Astrocyte of the cerebellum (primary cell): Measurements from ENCODE around the gene ZNF862.

Experiments
- DNase-seq: peaks from one replicate; pipeline ENCODE4 v3.0.0-alpha.2; 2011; ENCODE audit warnings: low read depth
- H3K4me3 ChIP-seq: 2 replicates; pipeline ENCODE4 v1.5.1; 2011; ENCODE audit warnings: mild to moderate bottlenecking, low read depth, low read length, moderate library complexity
- in situ Hi-C: cut with HindIII; loops from 2 replicates; pipeline ENCODE4 v1.10.0; 2017; ENCODE audit warnings: low sequenced_read_pairs
- TF ChIP-seq, protein P1 (sequence below): IDR thresholded peaks from 2 replicates; pipeline ENCODE4 v1.5.1; 2012; ENCODE audit warnings: low read length, low read depth, moderate library complexity, mild to moderate bottlenecking; ENCODE audit errors: missing control alignments

The ZNF862 gene

DNA sequence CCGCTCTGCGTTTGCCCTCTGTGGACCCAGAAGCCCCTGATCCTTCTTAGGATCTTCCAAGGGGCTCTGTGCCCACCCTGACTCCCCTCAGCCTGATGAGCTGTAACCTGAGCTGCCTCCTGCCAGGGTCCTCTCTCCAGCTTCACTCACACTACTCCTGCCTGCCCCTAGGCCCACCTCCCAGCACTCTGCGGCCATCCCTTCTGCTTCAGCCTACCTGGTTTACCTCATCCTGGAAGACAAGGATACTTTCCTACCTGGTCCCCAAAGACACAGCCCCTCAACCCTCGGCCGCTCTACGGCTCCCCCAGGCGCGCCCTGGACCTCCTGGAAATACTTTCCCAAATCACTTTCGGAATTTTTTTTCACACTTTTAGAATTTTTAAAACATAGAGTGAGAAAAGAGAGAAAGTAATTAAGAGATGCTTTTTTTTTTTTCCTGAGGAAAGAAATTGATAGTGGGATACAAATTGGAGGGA, 6.4 kb upstream of the ZNF862 start:
- no peak overlapping the region for H3K4me3 ChIP-seq
- TF ChIP-seq, protein P1, sequence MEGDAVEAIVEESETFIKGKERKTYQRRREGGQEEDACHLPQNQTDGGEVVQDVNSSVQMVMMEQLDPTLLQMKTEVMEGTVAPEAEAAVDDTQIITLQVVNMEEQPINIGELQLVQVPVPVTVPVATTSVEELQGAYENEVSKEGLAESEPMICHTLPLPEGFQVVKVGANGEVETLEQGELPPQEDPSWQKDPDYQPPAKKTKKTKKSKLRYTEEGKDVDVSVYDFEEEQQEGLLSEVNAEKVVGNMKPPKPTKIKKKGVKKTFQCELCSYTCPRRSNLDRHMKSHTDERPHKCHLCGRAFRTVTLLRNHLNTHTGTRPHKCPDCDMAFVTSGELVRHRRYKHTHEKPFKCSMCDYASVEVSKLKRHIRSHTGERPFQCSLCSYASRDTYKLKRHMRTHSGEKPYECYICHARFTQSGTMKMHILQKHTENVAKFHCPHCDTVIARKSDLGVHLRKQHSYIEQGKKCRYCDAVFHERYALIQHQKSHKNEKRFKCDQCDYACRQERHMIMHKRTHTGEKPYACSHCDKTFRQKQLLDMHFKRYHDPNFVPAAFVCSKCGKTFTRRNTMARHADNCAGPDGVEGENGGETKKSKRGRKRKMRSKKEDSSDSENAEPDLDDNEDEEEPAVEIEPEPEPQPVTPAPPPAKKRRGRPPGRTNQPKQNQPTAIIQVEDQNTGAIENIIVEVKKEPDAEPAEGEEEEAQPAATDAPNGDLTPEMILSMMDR = no peak
- in situ Hi-C loops = no loop called here
- DNase-seq = no peak

GRCh38 chr7:149832332-149833041, 5.7 kb upstream of the ZNF862 start:
- DNase-seq = no peak
- TF ChIP-seq, protein P1 = no peak
- in situ Hi-C loops = no loop called here
- H3K4me3 ChIP-seq = no peak overlapping the region

DNA sequence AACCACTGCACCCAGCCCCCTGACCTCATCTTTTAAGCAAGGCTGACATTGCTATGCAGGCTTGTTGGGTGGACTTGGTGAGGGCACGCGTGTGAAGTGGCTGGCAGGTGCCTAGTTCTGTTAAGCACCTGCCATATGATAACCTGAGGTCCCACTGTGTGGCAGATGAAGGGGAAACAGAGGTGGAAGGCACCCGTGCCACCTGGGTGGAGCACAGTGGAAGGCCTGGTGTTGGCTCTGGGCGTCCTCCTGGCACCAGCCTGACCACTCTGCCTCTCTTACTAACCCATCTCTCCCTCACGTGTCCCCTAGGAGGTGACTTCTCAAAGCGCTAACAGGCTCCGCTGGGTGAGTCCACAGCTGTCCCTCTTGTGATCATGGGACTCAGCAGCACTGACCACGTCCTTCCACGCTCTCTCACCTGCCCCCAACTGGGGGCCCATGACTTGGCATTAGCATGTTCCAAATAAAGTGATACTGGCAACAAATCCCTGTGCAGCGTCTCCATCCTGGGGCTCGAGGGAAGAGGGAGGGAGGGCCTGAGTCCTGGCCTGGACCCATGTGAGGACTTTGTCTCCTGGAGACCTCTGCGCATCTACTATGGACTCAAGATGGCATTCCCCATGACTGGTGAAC, 4.6 kb upstream of the ZNF862 start:
- in situ Hi-C loops = no loop called here
- TF ChIP-seq, protein P1 = no peak
- DNase-seq = no peak

GRCh38 chr7:149834601-149835000, 3.6 kb upstream of the ZNF862 start:
- in situ Hi-C loops = no loop called here
- no peak for DNase-seq
- H3K4me3 ChIP-seq = no peak overlapping the region
- TF ChIP-seq, protein P1 = no peak

More for the DNA sequence above, 4.6 kb upstream of the ZNF862 start:
- H3K4me3 ChIP-seq = no peak overlapping the region

DNA sequence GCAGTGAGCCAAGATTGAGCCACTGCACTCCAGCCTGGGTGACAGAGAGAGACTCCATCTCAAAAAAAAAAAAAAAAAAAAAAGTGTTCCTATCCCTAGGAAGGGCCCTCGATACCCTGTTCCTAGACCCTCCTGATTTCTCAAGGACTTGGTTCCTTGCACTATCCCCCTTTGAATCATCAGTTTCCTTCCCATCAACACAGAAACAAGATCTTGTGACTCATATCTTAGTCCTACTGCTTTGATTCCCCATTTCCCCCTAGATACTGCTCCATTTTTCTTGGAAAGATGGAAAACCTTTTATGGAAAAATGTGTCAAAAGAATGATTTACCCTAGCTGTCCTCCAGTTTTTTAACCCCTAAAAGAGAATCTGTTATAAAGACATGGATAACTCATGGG, 1.7 kb upstream of the ZNF862 start:
- DNase-seq = no peak
- H3K4me3 ChIP-seq = no peak overlapping the region
- in situ Hi-C loops = no loop called here
- TF ChIP-seq, protein P1 = no peak

- peak overlapping the region; percentile 83 for H3K4me3 ChIP-seq
- TF ChIP-seq, protein P1 = no peak
- no peak for DNase-seq
- in situ Hi-C loops = no loop called here
Observed at GRCh38 chr7:149837564-149838223, 481 bp upstream of the ZNF862 start.
